HG03103 (cell line): ENCODE data around the gene FAM107B.

ENCODE experiments used
- ATAC-seq: cut with Tn5 transposase; IDR thresholded peaks from one replicate; pipeline ENCODE4 v1.9.1; 2021; ENCODE audit warnings: low read depth; ENCODE audit not compliant: unreplicated experiment

Gene FAM107B

GRCh38 chr10:14523286-14523685, 251.4 kb downstream of the FAM107B start:
- ATAC-seq = no peak

- ATAC-seq = no peak
Observed at GRCh38 chr10:14519785-14520184, 254.9 kb downstream of the FAM107B start.

- ATAC-seq = no peak
Observed at GRCh38 chr10:14518149-14518548, 256.5 kb downstream of the FAM107B start.

- no peak for ATAC-seq
Observed at GRCh38 chr10:14513123-14513522, 261.6 kb downstream of the FAM107B start.

GRCh38 chr10:14510346-14510745, 264.4 kb downstream of the FAM107B start:
- no peak for ATAC-seq

- ATAC-seq = no peak
Observed at GRCh38 chr10:14508725-14509124, 266.0 kb downstream of the FAM107B start.

- no peak for ATAC-seq
Observed at GRCh38 chr10:14507781-14508180, 266.9 kb downstream of the FAM107B start.

GRCh38 chr10:14507176-14507575, 267.5 kb downstream of the FAM107B start:
- ATAC-seq = no peak

- ATAC-seq = no peak
Observed at GRCh38 chr10:14502431-14502830, 272.3 kb downstream of the FAM107B start.

- ATAC-seq = no peak
Observed at GRCh38 chr10:14500172-14500765, 274.4 kb downstream of the FAM107B start.

- ATAC-seq = no peak
Observed at GRCh38 chr10:14499601-14499904, 275.1 kb downstream of the FAM107B start.

- no peak for ATAC-seq
Observed at GRCh38 chr10:14498326-14498725, 276.4 kb downstream of the FAM107B start.

- ATAC-seq = no peak
Observed at GRCh38 chr10:14491811-14492210, 282.9 kb downstream of the FAM107B start.

- ATAC-seq = no peak
Observed at GRCh38 chr10:14489522-14490177, 285.0 kb downstream of the FAM107B start.

- ATAC-seq = no peak
Observed at GRCh38 chr10:14487488-14487883, 287.2 kb downstream of the FAM107B start.

- ATAC-seq = no peak
Observed at GRCh38 chr10:14486777-14487487, 287.8 kb downstream of the FAM107B start.

GRCh38 chr10:14485986-14486385, 288.7 kb downstream of the FAM107B start:
- ATAC-seq = no peak

GRCh38 chr10:14483417-14483816, 291.3 kb downstream of the FAM107B start:
- ATAC-seq = no peak

GRCh38 chr10:14481752-14482151, 292.9 kb downstream of the FAM107B start:
- ATAC-seq = no peak

- ATAC-seq = no peak
Observed at GRCh38 chr10:14481014-14481413, 293.7 kb downstream of the FAM107B start.

GRCh38 chr10:14478604-14479003, 296.1 kb downstream of the FAM107B start:
- no peak for ATAC-seq

- no peak for ATAC-seq
Observed at GRCh38 chr10:14478201-14478600, 296.5 kb downstream of the FAM107B start.
